Activated CD8-positive, alpha-beta memory T cell treated with anti-CD3 and anti-CD28 coated beads, Interleukin-2, amount 10 ng/mL, durations not matched to agents 7 days and 5 days (primary cell): ENCODE measurements around the gene ACSL6. TPM values are rescaled to one million over a fixed set of nuclear protein-coding genes. Genes with fewer than 3 reads are reported as not detected.

ENCODE experiments used
- ATAC-seq: fragments of 150-1000 bp; cut with Tn5 transposase; one replicate; pipeline ENCODE4 v1.10.0; 2021; ENCODE audit warnings: moderate library complexity
- CTCF ChIA-PET: fragments of 350-600 bp; sonication (Branson Sonifier 250); formaldehyde crosslinking; loops from one replicate; lab custom pipeline; 2021; ENCODE audit warnings: antibody characterized with exemption; lab: Charles Lee
- DNase-seq: peaks from one replicate; pipeline ENCODE4 v3.0.0-alpha.2; 2020
- H3K27ac Mint-ChIP-seq: one replicate; pipeline ENCODE4 v1.8.0; 2021; ENCODE audit warnings: mild to moderate bottlenecking, mixed read lengths
- H3K27me3 Mint-ChIP-seq: one replicate; pipeline ENCODE4 v1.8.0; 2021; ENCODE audit warnings: mixed read lengths
- H3K36me3 Mint-ChIP-seq: one replicate; pipeline ENCODE4 v1.8.0; 2021; ENCODE audit warnings: mild to moderate bottlenecking, mixed read lengths
- H3K4me1 Mint-ChIP-seq: one replicate; pipeline ENCODE4 v1.8.0; 2021; ENCODE audit warnings: mixed read lengths
- H3K4me3 Mint-ChIP-seq: one replicate; pipeline ENCODE4 v1.8.0; 2021; ENCODE audit warnings: mild to moderate bottlenecking, moderate library complexity, mixed read lengths
- H3K9me3 Mint-ChIP-seq: one replicate; pipeline ENCODE4 v1.8.0; 2022; ENCODE audit warnings: low read depth, mixed read lengths
- total RNA-seq, 2 experiments: library from RNA; stranded (reverse); gene quantifications; one replicate each; pipeline ENCODE4 v1.2.3, GENCODE V29; 2021

The ACSL6 gene
- total RNA-seq, 2 experiments from 2014 or later = 7.0 to 10.9 TPM

DNA sequence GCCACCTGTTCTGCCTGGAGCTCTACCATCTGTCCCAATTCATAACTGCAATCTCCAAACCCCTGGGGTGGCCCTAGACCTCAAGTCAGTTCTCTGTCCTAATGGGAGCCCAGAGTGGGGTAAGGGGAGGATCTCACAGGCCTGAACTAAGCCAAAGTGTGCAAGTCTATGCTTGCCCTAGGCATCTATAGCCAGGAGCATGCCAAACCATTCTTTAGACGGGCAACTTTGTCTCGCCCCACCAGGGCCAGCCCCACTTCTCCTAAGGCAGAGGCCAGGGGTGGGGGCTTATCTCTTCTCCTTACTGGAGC, 3.3 kb downstream of the ACSL6 start:
- Mint-ChIP-seq H3K36me3 (no peaks in the 10 kb centered on the region), H3K4me1 (peaks cover 18% of the 10 kb centered on the region), H3K9me3 (no peaks in the 10 kb centered on the region), H3K4me3 (no peak overlapping the region), H3K27ac (no peak overlapping the region), H3K27me3 (peaks cover 35% of the 10 kb centered on the region)
- CTCF ChIA-PET = interaction anchor here (0.6 to 9.4 kb wide), 45 partner anchors 9 to 585 kb away, joined by 3 to 140 read pairs (median 4); partner anchors contain the start of genes FNIP1 and IL3
- peak; percentile 13 for ATAC-seq
- no peak for DNase-seq

DNA sequence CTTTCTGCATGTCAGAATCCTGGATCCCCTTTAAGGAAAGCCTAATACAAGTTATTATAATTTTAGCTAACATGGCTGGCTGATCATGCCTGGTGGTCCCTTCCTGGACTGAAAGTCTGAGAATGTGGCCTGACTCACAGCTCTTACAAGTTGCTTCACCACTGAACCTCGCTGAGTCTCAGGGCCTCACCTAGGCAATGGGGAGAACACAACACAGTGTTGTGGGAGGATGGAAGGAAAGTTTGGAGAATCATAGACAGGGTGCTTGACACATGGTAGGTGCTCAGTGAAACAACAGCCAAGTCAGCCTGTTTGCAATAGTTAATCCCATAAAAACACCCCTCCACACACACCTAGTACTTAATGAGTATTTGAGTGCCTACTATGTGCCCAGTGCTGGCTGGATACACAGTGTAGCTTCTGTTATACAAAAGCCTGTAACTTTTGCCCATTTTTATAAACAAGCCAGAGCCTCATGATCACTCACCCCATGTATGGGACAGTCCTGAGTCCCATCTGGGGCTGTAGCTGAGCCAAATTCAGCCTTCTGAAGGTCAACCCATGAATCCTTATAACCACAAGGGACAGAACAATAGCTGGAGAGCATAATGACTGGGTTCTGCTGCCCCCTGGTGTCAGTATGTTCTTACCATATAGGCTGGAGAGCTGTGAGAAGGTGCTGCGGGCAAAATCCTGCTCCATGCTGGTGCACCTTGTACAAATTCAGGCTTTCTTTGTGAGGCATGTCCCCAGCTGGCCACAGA, 3.9 kb downstream of the ACSL6 start:
- H3K9me3 Mint-ChIP-seq = no peaks in the 10 kb centered on the region
- H3K4me1 Mint-ChIP-seq = peaks cover 21% of the 10 kb centered on the region
- no peak overlapping the region for H3K4me3 Mint-ChIP-seq
- CTCF ChIA-PET = interaction anchor here (0.6 to 9.4 kb wide), 50 partner anchors 9 to 750 kb away, joined by 3 to 140 read pairs (median 4); partner anchors contain the start of genes FNIP1 and IL3
- no peaks in the 10 kb centered on the region for H3K36me3 Mint-ChIP-seq
- DNase-seq (peak; percentile 87), ATAC-seq (peak; percentile 71)
- no peak overlapping the region for H3K27ac Mint-ChIP-seq
- peaks cover 31% of the 10 kb centered on the region for H3K27me3 Mint-ChIP-seq

DNA sequence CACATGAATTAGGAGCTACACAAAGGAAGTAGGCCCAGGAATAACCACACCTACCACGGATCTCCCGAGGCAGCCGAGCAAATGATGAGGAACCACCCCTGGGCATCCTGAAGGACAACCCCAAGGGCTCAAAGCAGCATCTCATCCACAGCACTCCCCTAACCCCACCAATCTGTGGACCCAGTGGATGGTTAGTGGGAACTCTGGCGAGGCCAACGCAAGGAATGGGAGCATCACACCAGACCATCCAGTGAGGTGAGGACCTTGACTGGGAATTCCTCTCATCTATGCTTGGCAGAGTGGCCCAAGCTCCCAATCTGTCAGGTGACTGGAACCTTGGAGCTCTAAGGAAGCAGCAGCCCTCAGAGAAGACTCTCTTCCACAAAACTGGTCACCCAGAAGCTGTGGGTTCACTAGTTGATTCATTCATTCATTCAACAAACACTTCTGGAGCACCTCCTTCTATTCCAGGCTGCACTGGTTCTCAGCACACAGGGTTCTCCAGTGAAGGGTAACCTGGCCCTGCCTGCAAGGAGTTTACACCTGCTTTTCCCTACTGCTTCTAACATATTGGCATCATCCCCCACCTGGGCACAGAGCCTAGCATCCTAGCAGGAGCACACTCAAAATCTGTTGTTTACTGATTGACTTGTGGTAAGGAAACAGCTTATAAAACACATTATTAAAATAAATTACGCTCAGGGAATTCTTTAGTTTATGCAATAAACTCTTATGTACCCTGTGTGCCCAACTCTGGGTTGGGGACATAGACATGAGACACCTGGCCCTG, 4.9 kb downstream of the ACSL6 start:
- Mint-ChIP-seq H3K4me3 (no peak overlapping the region), H3K36me3 (no peaks in the 10 kb centered on the region), H3K9me3 (no peaks in the 10 kb centered on the region), H3K4me1 (peaks cover 28% of the 10 kb centered on the region), H3K27ac (no peak overlapping the region), H3K27me3 (peaks cover 23% of the 10 kb centered on the region)
- CTCF ChIA-PET = interaction anchor here (0.8 to 9.4 kb wide), 20 partner anchors 8 to 583 kb away, joined by 3 to 140 read pairs (median 8); partner anchors contain the start of genes FNIP1 and IL3
- ATAC-seq = no peak
- no peak for DNase-seq

DNA sequence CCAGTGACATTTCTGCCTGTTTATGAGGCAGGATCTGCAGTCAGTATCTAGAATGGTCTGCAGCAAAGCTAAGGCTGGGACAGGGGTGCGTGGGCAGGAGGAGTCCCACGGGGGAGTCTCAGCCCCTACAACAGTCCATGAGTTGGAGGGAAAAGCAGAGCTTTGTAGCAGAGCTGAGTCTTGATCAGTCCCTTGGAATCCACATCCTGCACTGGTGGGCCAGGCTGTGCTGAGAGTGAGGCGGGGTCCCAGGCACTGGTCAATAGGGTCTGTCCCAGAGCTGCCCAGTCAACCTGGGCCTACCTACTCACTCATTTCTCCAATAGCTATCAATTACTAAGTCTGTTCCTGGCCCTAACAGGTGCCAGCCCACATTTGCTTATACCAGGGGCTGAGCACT, 5.9 kb downstream of the ACSL6 start:
- no peaks in the 10 kb centered on the region for H3K9me3 Mint-ChIP-seq
- ATAC-seq (no peak), DNase-seq (no peak)
- peaks cover 31% of the 10 kb centered on the region for H3K4me1 Mint-ChIP-seq
- no peak overlapping the region for H3K4me3 Mint-ChIP-seq
- CTCF ChIA-PET = interaction anchor here (0.9 to 9.4 kb wide), 8 partner anchors 9 to 582 kb away, joined by 3 to 140 read pairs (median 28); partner anchors contain the start of gene IL3
- H3K27ac Mint-ChIP-seq = no peak overlapping the region
- peaks cover 16% of the 10 kb centered on the region for H3K27me3 Mint-ChIP-seq
- H3K36me3 Mint-ChIP-seq = no peaks in the 10 kb centered on the region

DNA sequence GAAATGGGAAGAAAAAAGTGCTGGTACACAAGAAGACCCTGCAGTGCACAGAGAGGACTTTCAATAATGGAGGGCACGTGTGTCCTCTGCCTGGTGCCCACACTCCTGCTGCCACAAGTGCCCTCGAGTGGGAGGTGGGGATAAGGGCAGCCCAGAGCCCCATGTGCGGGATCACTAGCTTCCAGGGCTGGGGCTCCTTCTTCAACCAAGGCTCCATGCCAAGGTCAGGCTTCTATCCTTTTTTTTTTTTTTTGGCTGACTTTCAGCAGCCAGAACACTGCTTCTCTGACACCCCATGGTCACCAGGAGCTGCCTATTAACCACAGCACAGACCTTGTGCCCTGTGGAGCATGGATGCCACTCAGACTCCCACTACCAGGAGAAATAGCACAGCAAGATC, 7.5 kb downstream of the ACSL6 start:
- CTCF ChIA-PET = interaction anchor here (9.4 kb wide), 1 partner anchor 59 kb away, joined by 72 read pairs; the partner anchor contains the start of gene IL3
- Mint-ChIP-seq H3K27me3 (peaks cover 6% of the 10 kb centered on the region), H3K36me3 (no peaks in the 10 kb centered on the region), H3K9me3 (no peaks in the 10 kb centered on the region), H3K27ac (no peak overlapping the region), H3K4me3 (no peak overlapping the region), H3K4me1 (peaks cover 40% of the 10 kb centered on the region)
- ATAC-seq (no peak), DNase-seq (no peak)

DNA sequence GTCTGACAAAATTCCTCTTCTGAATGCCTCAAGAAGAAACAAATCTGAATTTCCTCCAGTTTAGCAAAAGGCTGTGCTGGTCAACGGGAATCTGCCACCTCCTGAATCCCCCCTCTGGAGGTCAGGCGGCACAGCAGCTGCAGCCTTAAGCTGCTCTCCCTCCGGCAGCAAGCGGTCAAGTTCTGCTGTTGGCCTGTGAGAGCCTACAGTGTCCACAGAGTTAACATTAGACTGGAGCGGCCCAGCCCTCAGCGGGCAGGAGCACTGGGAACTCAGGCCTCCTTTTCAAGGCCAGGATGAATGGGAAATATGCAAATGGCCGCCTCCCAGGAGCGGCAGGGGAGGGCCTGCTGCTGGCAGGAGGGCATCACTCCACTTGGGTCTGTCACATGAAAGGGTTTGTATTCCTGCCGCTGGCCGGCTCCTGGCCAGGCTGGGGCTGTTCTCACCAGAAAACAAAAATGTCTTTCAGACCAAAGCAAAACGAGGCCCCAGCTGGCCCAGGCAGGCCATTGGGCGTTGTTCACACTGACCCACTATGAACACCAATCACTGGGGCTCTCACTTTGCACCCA, 8.2 kb downstream of the ACSL6 start:
- Mint-ChIP-seq H3K9me3 (no peaks in the 10 kb centered on the region), H3K4me3 (no peak overlapping the region), H3K36me3 (no peaks in the 10 kb centered on the region), H3K4me1 (peaks cover 44% of the 10 kb centered on the region), H3K27me3 (no peaks in the 10 kb centered on the region), H3K27ac (no peak overlapping the region)
- ATAC-seq (no peak), DNase-seq (no peak)
- CTCF ChIA-PET = interaction anchor here (1.5 to 3.4 kb wide), 2 partner anchors 60 to 413 kb away, joined by 5 to 28 read pairs; no protein-coding TSS in a partner anchor

DNA sequence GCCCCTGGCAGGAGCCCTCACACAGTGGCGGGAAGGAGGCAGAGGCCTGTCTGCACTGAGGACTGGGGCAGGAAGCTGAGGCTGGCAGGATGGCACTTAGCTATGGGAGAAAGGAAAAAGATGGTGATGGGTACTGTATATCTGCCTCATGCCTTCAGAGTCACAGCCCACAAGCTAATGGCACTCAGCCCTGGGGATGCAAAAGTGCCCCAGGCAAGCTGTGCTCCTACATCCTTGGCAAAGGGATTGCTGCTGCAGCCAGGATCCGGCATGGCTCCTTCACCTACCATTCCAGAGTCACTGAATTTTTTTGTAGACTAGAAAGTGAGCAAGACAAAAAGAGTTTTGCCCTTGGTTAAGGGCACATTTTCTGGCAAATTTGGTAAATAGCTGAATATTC, 8.7 kb downstream of the ACSL6 start:
- no peak for DNase-seq
- Mint-ChIP-seq H3K27ac (no peak overlapping the region), H3K4me3 (no peak overlapping the region), H3K4me1 (peaks cover 46% of the 10 kb centered on the region), H3K9me3 (no peaks in the 10 kb centered on the region), H3K36me3 (no peaks in the 10 kb centered on the region), H3K27me3 (no peaks in the 10 kb centered on the region)
- CTCF ChIA-PET = interaction anchor here (1.5 to 3.4 kb wide), 2 partner anchors 60 to 413 kb away, joined by 5 to 28 read pairs; no protein-coding TSS in a partner anchor
- no peak for ATAC-seq

DNA sequence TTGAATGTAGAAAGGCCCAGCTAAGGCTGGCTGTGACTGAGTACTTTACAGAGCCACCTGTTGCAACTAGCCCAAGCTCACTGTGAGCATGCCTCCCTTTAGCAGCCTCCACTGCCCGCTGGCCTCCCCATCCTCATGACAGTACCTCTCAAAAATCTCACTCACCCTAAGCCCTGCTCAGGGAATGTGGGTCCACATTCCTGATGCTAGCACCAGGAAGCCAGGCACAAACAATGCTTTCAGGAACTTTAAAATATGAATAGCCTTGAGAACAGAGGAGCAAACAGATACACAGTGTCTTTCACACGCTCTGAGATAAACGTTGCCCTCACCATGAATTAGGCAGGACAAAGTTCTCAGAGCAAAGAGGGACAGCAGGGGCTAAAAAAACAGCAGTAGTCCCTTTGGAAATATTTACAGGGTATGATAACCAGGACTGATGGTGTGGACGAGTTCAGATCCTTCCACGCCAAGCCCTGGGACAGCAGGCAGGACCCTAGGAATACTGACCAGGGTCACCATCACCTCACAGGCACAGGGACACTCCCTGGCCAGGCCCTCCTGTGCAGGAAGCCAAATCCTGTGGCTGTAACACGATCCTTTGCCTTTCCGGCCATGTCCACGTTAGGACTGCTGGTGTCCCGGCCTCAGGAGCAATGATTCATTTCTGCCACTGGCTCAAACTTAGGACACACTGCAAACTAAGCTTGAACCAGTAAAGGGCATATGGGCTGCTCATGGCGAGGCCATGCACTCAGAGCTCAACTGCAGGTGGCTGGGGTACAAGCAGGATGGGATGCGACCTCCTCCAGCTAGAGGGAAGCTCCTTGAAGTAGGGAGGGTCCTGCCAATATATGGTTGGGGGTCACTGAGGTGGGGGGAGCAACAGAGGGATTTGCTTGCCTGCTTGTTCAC, 9.6 kb downstream of the ACSL6 start:
- peak overlapping the region; percentile 31 for H3K27ac Mint-ChIP-seq
- CTCF ChIA-PET = interaction anchor here (0.6 to 3.4 kb wide), 6 partner anchors 18 to 579 kb away, joined by 3 to 28 read pairs (median 6); no protein-coding TSS in a partner anchor

DNA sequence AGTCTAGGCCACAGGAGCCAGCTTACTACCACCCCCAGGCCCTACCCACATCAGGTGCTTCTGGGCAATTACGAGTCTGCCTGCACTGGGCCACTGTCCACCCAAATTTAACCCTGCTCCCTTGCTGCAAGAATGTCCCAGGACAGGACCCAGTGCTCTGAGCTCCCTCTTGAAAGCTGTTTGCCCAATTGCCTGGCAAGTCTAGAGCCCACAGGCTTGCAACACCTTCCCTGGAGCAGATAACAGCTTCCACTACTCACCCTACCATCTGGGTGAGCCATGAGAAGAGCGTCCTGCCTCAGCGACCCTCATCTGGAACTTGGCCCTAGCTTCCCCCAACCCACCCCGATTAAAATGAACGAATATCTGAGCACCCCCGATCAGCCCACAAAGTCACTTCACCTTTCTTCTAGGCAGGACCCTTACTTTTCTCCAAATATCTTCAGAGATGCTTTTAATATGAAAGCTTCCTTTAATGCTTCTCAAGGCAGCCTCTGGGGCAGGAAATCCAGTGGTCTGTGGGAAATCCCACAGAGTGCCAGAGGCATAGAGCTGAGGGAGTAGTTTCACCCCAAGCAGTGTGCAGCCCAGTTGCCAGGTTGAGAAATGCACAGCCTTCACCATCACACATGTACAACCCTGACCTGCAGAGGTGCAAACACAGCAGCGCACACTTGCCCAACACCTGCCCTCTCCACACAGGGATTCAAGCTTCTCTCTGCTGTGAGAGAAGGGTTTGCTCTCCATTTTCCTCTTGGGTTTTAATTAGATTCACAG, 10.6 kb downstream of the ACSL6 start:
- H3K4me1 Mint-ChIP-seq = peaks cover 52% of the 10 kb centered on the region

More for the DNA sequence above, 9.6 kb downstream of the ACSL6 start:
- H3K9me3 Mint-ChIP-seq = no peaks in the 10 kb centered on the region
- ATAC-seq (no peak), DNase-seq (no peak)
- no peaks in the 10 kb centered on the region for H3K27me3 Mint-ChIP-seq
- H3K4me1 Mint-ChIP-seq = peaks cover 45% of the 10 kb centered on the region
- H3K36me3 Mint-ChIP-seq = no peaks in the 10 kb centered on the region
- H3K4me3 Mint-ChIP-seq = no peak overlapping the region

DNA sequence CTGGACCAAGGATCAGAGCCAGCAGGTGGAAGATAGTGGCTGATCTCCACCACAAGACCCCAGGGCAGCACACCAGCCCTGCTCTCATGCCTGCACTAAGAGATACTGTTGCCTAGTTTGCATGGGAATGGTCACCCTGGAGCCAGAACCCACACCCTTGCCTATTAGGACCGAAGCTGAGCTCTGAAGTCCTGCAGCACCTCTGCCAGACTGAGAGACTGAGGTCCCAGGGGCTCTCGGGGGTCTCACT, 11.3 kb downstream of the ACSL6 start:
- H3K9me3 Mint-ChIP-seq = no peaks in the 10 kb centered on the region

More for the DNA sequence above, 10.6 kb downstream of the ACSL6 start:
- no peaks in the 10 kb centered on the region for H3K9me3 Mint-ChIP-seq
- H3K27me3 Mint-ChIP-seq = no peaks in the 10 kb centered on the region
- CTCF ChIA-PET = interaction anchor here (0.8 to 3.4 kb wide), 10 partner anchors 19 to 583 kb away, joined by 3 to 28 read pairs (median 4); no protein-coding TSS in a partner anchor
- DNase-seq (peak; percentile 87), ATAC-seq (peak; percentile 88)
- H3K27ac Mint-ChIP-seq = peak overlapping the region; percentile 31
- no peaks in the 10 kb centered on the region for H3K36me3 Mint-ChIP-seq
- peak overlapping the region; percentile 13 for H3K4me3 Mint-ChIP-seq

DNA sequence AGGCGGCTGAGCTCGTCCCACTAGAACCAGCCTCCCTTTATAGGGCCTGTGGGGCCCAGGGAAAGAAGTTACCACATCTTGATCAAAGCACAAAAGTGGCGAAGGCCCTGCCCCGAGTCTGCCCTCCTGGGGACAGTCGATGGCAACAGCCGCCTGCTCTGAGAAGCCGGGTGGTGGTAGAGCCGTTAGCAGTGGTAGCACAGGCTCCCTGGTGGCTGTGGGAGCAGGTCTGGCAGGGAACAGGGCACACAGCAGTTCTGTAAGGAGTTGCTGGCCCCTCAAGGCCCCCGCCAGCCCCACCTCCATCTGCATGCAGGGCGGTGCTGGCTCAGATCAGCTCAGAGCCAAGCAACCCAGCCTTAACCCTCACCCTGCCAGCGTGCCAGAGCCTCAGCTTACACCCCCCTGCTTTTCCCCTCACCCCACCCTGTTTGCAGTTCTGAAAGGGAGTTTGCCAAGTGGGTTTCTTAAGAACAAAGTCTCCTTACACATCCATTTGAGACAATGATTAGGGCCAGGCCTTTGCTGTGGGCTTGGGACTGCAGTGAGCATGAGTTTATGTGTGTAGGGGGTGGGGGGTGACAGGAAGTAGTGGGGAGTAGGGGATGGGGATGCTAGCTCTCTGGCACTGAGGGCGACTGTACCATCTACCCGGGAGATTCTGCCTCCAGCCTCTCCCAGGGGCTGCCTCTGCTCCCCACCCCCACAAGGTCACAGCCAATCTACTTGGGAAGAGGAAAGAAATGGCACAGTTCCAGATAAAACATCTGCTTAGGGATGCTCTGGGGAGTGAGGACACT, 11.8 kb downstream of the ACSL6 start:
- no peak overlapping the region for H3K27ac Mint-ChIP-seq
- peaks cover 52% of the 10 kb centered on the region for H3K4me1 Mint-ChIP-seq
- H3K4me3 Mint-ChIP-seq = no peak overlapping the region
- no peak for DNase-seq
- ATAC-seq = no peak
- CTCF ChIA-PET = interaction anchor here (1.0 to 1.8 kb wide), 8 partner anchors 8 to 582 kb away, joined by 3 to 13 read pairs (median 5); no protein-coding TSS in a partner anchor
- no peaks in the 10 kb centered on the region for H3K9me3 Mint-ChIP-seq
- no peaks in the 10 kb centered on the region for H3K27me3 Mint-ChIP-seq
- no peaks in the 10 kb centered on the region for H3K36me3 Mint-ChIP-seq

More for the DNA sequence above, 11.3 kb downstream of the ACSL6 start:
- H3K4me1 Mint-ChIP-seq = peaks cover 52% of the 10 kb centered on the region
- ATAC-seq (no peak), DNase-seq (no peak)
- H3K27ac Mint-ChIP-seq = peak overlapping the region; percentile 2
- H3K4me3 Mint-ChIP-seq = no peak overlapping the region
- H3K36me3 Mint-ChIP-seq = no peaks in the 10 kb centered on the region
- no peaks in the 10 kb centered on the region for H3K27me3 Mint-ChIP-seq
- CTCF ChIA-PET = interaction anchor here (1.0 to 3.4 kb wide), 8 partner anchors 45 to 582 kb away, joined by 3 to 28 read pairs (median 5); no protein-coding TSS in a partner anchor
